Activated B cell treated with CpG ODN at 0.5 μM for 24 hours (primary cell): ENCODE data around the gene CHCHD6. TPM values are rescaled to one million over a fixed set of nuclear protein-coding genes. Genes with fewer than 3 reads are reported as not detected.

Experiments used
- ATAC-seq: fragments of 200-7000 bp; cut with Tn5 transposase; one replicate; pipeline ENCODE4 v1.10.0; 2021; ENCODE audit warnings: low read depth, mild to moderate bottlenecking, moderate library complexity
- CTCF ChIA-PET: fragments of 350-600 bp; sonication (Branson Sonifier 250); formaldehyde crosslinking; loops from one replicate; lab custom pipeline; 2021; ENCODE audit warnings: antibody characterized with exemption; lab: Charles Lee
- POLR2A ChIA-PET: fragments of 350-600 bp; sonication (Branson Sonifier 250); formaldehyde crosslinking; loops from one replicate; lab custom pipeline; 2021; ENCODE audit warnings: antibody characterized with exemption; lab: Charles Lee
- DNase-seq: peaks from one replicate; pipeline ENCODE4 v3.0.0; 2022
- H3K27ac Mint-ChIP-seq: one replicate; pipeline ENCODE4 v1.8.0; 2020; ENCODE audit warnings: mixed read lengths
- H3K27me3 Mint-ChIP-seq: one replicate; pipeline ENCODE4 v1.8.0; 2021; ENCODE audit warnings: mixed read lengths
- H3K36me3 Mint-ChIP-seq: one replicate; pipeline ENCODE4 v1.8.0; 2021; ENCODE audit warnings: low read depth, mixed read lengths
- H3K4me1 Mint-ChIP-seq: one replicate; pipeline ENCODE4 v1.8.0; 2021; ENCODE audit warnings: mixed read lengths
- H3K4me3 Mint-ChIP-seq: one replicate; pipeline ENCODE4 v1.8.0; 2020; ENCODE audit warnings: mild to moderate bottlenecking, mixed read lengths
- H3K9me3 Mint-ChIP-seq: one replicate; pipeline ENCODE4 v1.8.0; 2020; ENCODE audit warnings: mixed read lengths
- CTCF ChIP-seq: fragments of 200-600 bp; IDR thresholded peaks from one replicate; pipeline ENCODE4 v1.8.0; 2022; ENCODE audit warnings: antibody characterized with exemption, mild to moderate bottlenecking
- intact Hi-C: fragments of 100-400 bp; cut with micrococcal nuclease; formaldehyde crosslinking; loops from one replicate; pipeline ENCODE4 v1.15.1; 2024
- total RNA-seq: library from RNA; stranded (reverse); gene quantifications from 2 replicates; pipeline ENCODE4 v1.2.3, GENCODE V29; 2022

Gene CHCHD6
- total RNA-seq, 1 donor from 2014 or later = 10.0 TPM

DNA sequence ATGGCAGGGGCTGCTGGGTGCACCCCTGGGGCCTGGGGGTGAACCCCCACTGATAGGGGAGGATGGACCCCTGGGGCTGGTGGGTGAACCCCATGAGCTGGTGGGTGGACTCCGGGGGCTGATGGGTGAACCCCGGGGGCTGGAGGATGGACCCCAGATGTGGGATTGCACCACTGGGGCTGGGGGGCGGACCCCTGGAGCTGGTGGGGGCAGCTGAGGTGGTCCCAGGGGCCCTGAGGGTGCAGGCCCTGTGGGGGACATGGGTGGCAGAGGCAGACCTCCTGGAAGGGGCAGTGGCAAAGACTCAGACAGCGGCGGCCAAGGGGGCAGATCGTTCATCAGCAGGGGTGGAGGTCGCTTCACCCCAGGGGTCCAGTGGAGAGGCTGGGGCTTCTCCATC is 31.7 kb upstream of the CHCHD6 start:
- DNase-seq (no peak), ATAC-seq (no peak)
- Mint-ChIP-seq H3K4me1 (peaks cover 1% of the 10 kb centered on the region), H3K36me3 (no peaks in the 10 kb centered on the region), H3K27me3 (peaks cover 5% of the 10 kb centered on the region), H3K27ac (no peak overlapping the region), H3K9me3 (peaks cover 12% of the 10 kb centered on the region), H3K4me3 (no peak overlapping the region)
- ChIA-PET CTCF (no interaction called here), POLR2A (no interaction called here)
- intact Hi-C loops = no loop called here
- no peak for TF ChIP-seq CTCF

DNA sequence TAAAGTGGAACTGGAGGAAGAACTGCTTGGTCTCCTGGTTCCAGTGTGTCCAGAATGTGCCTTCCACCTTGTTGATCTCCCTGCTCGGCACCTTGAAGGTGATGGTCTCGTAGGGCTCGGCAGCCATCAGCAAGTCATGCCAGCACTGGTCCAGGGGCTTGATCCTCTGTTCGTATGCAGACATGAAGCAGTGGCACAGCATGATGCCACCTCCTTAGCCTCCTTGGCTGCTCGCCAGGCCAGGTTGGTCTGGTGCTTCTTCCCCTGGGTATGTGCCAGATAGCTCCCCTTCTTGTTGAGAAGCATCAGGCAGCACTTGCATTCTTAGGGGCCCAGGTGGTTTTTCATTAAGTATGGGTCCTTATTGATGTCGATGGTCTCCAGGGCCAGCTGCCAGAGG is 31.3 kb upstream of the CHCHD6 start:
- H3K4me1 Mint-ChIP-seq = peaks cover 3% of the 10 kb centered on the region
- CTCF ChIA-PET = no interaction called here
- no peak overlapping the region for H3K4me3 Mint-ChIP-seq
- ATAC-seq (no peak), DNase-seq (no peak)
- no peak overlapping the region for H3K27ac Mint-ChIP-seq
- intact Hi-C loops = no loop called here
- POLR2A ChIA-PET = no interaction called here
- H3K27me3 Mint-ChIP-seq = peaks cover 5% of the 10 kb centered on the region
- no peaks in the 10 kb centered on the region for H3K36me3 Mint-ChIP-seq
- TF ChIP-seq CTCF = no peak
- peaks cover 12% of the 10 kb centered on the region for H3K9me3 Mint-ChIP-seq

- intact Hi-C loops = no loop called here
- ChIA-PET CTCF (interaction anchor here (0.7 to 1.5 kb wide), 3 partner anchors 779 to 870 kb away, joined by 3 to 11 read pairs (median 3); no protein-coding TSS in a partner anchor), POLR2A (no interaction called here)
- no peaks in the 10 kb centered on the region for H3K36me3 Mint-ChIP-seq
- DNase-seq = no peak
- peaks cover 3% of the 10 kb centered on the region for H3K9me3 Mint-ChIP-seq
- H3K4me1 Mint-ChIP-seq = peaks cover 19% of the 10 kb centered on the region
- H3K4me3 Mint-ChIP-seq = no peak overlapping the region
- TF ChIP-seq CTCF = no peak
- H3K27ac Mint-ChIP-seq = no peak overlapping the region
- H3K27me3 Mint-ChIP-seq = peaks cover 5% of the 10 kb centered on the region
- no peak for ATAC-seq
Observed at GRCh38 chr3:126676919-126677705, 26.9 kb upstream of the CHCHD6 start.

DNA sequence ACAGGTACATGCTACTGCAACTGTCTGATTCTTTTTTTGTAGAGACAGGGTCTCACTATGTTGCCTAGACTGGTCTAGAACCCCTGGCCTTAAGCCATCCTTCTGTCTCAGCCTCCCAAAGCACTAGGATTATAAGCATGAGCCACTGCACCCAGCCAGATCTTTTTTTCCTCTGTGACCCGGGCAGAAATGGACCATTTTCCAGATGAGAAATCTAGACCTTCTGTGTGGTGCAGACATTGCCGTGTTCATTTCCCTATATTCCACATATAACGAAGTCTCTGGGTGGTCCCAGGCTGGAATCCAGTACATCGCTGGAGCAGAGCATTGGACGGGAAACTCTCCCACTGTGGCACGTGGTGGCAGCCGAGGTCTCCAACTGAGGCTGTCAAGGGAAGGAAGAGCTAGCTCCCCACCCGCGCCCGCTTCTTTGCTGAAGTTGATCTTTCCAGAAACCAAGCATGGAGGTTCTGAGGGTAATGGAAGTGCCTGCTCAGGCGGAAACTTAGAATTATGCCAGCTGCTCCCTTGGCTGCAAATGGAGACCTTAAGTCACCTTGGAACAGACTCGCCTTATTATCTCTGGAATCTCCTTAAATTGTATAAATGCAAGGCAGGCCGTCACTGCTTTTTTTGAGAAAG is 26.1 kb upstream of the CHCHD6 start:
- DNase-seq (no peak), ATAC-seq (no peak)
- Mint-ChIP-seq H3K36me3 (no peaks in the 10 kb centered on the region), H3K27me3 (peaks cover 5% of the 10 kb centered on the region), H3K4me3 (no peak overlapping the region), H3K4me1 (peaks cover 19% of the 10 kb centered on the region), H3K27ac (no peak overlapping the region), H3K9me3 (peaks cover 3% of the 10 kb centered on the region)
- TF ChIP-seq CTCF = no peak
- ChIA-PET CTCF (interaction anchor here (0.7 to 2.6 kb wide), 6 partner anchors 24 to 870 kb away, joined by 3 to 31 read pairs (median 7); no protein-coding TSS in a partner anchor), POLR2A (no interaction called here)
- intact Hi-C loops = loop anchor here (2.0 kb wide), 2 partner anchors 75 to 319 kb away; no protein-coding TSS in a partner anchor

GRCh38 chr3:126678693-126679317 is 25.2 kb upstream of the CHCHD6 start:
- Mint-ChIP-seq H3K4me3 (peak overlapping the region; percentile 67), H3K27ac (no peak overlapping the region), H3K36me3 (no peaks in the 10 kb centered on the region), H3K27me3 (peaks cover 5% of the 10 kb centered on the region), H3K4me1 (peaks cover 22% of the 10 kb centered on the region), H3K9me3 (peaks cover 3% of the 10 kb centered on the region)
- ATAC-seq (peak; percentile 43), DNase-seq (no peak)
- intact Hi-C loops = loop anchor here (1.0 to 2.0 kb wide), 5 partner anchors 74 to 865 kb away; no protein-coding TSS in a partner anchor
- ChIA-PET POLR2A (no interaction called here), CTCF (interaction anchor here (0.7 to 2.6 kb wide), 10 partner anchors 14 to 1239 kb away, joined by 3 to 31 read pairs (median 4); partner anchors contain the start of gene PLXNA1)
- no peak for TF ChIP-seq CTCF
